ENCODE measurements around the gene FBP2.

DNA sequence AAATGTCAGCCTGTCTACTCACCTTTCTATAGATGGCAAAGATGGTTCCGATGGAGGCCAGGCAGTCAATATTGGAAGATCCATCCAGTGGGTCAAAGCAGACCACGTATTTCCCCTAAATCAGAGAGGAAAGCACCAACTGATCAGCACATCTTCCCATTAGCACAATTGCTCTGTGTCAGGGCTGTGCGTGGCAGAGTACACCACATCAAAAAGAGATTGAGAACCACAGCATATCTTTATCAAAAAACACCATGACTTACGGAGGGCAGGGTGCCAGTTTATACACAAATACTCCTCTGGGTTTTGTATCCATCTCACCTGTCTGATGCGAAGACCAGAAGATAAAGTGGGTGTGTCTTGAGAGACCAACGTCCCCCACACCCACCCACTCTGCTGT, 9.1 kb downstream of the FBP2 start:
- TF ChIP-seq, protein P1, sequence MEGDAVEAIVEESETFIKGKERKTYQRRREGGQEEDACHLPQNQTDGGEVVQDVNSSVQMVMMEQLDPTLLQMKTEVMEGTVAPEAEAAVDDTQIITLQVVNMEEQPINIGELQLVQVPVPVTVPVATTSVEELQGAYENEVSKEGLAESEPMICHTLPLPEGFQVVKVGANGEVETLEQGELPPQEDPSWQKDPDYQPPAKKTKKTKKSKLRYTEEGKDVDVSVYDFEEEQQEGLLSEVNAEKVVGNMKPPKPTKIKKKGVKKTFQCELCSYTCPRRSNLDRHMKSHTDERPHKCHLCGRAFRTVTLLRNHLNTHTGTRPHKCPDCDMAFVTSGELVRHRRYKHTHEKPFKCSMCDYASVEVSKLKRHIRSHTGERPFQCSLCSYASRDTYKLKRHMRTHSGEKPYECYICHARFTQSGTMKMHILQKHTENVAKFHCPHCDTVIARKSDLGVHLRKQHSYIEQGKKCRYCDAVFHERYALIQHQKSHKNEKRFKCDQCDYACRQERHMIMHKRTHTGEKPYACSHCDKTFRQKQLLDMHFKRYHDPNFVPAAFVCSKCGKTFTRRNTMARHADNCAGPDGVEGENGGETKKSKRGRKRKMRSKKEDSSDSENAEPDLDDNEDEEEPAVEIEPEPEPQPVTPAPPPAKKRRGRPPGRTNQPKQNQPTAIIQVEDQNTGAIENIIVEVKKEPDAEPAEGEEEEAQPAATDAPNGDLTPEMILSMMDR (IDR thresholded peaks at IDR 0.05), result no peak
- TF ChIP-seq POLR2A (IDR thresholded peaks at IDR 0.05), result no peak

Measured in esophagus squamous epithelium (tissue), 4 donors.